ENCODE data around the gene TUBGCP4. TPM values are rescaled to one million over a fixed set of nuclear protein-coding genes. Genes with fewer than 3 reads are reported as not detected.

Gene TUBGCP4
- total RNA-seq, 1 experiment from 2014 or later, result 31.4 TPM

- CTCF ChIA-PET, result interaction anchor here (0.6 to 0.7 kb wide), 2 partner anchors 147 to 1212 kb away, joined by 3 to 4 read pairs; no protein-coding TSS in a partner anchor
- intact Hi-C loops (cut with micrococcal nuclease), result no loop called here
- POLR2A ChIA-PET, result interaction anchor here (0.7 to 1.5 kb wide), 9 partner anchors 11 to 1237 kb away, joined by 3 to 8 read pairs (median 3); partner anchors contain the start of genes MFAP1, TUBGCP4, UBR1 and ZSCAN29
Observed at GRCh38 chr15:43329960-43330779, 40.7 kb upstream of the TUBGCP4 start, which contains the start of gene LCMT2. TSS of gene LCMT2 (minus strand) at chr15:43330573. CDS start at chr15:43330489, 84 bp downstream.

GRCh38 chr15:43330780-43331087, 40.2 kb upstream of the TUBGCP4 start:
- H3K36me3 Mint-ChIP-seq (ENCODE audit: insufficient read depth, unreplicated experiment), result peaks cover 22% of the 10 kb centered on the region
- peak overlapping the region; percentile 87 for H3K27ac Mint-ChIP-seq (ENCODE audit: low read depth, unreplicated experiment)
- H3K27me3 Mint-ChIP-seq (ENCODE audit: insufficient read depth, unreplicated experiment), result no peaks in the 10 kb centered on the region
- TF ChIP-seq, protein P1, sequence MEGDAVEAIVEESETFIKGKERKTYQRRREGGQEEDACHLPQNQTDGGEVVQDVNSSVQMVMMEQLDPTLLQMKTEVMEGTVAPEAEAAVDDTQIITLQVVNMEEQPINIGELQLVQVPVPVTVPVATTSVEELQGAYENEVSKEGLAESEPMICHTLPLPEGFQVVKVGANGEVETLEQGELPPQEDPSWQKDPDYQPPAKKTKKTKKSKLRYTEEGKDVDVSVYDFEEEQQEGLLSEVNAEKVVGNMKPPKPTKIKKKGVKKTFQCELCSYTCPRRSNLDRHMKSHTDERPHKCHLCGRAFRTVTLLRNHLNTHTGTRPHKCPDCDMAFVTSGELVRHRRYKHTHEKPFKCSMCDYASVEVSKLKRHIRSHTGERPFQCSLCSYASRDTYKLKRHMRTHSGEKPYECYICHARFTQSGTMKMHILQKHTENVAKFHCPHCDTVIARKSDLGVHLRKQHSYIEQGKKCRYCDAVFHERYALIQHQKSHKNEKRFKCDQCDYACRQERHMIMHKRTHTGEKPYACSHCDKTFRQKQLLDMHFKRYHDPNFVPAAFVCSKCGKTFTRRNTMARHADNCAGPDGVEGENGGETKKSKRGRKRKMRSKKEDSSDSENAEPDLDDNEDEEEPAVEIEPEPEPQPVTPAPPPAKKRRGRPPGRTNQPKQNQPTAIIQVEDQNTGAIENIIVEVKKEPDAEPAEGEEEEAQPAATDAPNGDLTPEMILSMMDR (IDR thresholded peaks at IDR 0.05; ENCODE audit: unreplicated experiment), result no peak
- no peaks in the 10 kb centered on the region for H3K9me3 Mint-ChIP-seq (ENCODE audit: unreplicated experiment)
- no peak for DNase-seq (ENCODE audit: unreplicated experiment)
- BruUV-seq (replicated peaks), result TSS peak; percentile 85
- H3K4me3 Mint-ChIP-seq (ENCODE audit: unreplicated experiment), result peak overlapping the region; percentile 90
- POLR2A ChIA-PET, result interaction anchor here (0.7 to 1.5 kb wide), 3 partner anchors 21 to 40 kb away, joined by 3 to 8 read pairs (median 4); partner anchors contain the start of genes TUBGCP4 and ZSCAN29
- H3K4me1 Mint-ChIP-seq (ENCODE audit: insufficient read depth, unreplicated experiment), result peaks cover 17% of the 10 kb centered on the region
- intact Hi-C loops (cut with micrococcal nuclease), result no loop called here
- CTCF ChIA-PET, result interaction anchor here (0.6 to 1.2 kb wide), 2 partner anchors 40 to 148 kb away, joined by 3 to 5 read pairs; partner anchors contain the start of genes TUBGCP4 and ZSCAN29

More at GRCh38 chr15:43329960-43330779, 40.7 kb upstream of the TUBGCP4 start, which contains the start of gene LCMT2:
- Mint-ChIP-seq H3K27ac (ENCODE audit: low read depth, unreplicated experiment) (peak within 1 kb of the TSS; percentile 87), H3K4me3 (ENCODE audit: unreplicated experiment) (peak within 1 kb of the TSS; percentile 90), H3K36me3 (ENCODE audit: insufficient read depth, unreplicated experiment) (peaks cover 16% of the 10 kb centered on the region), H3K4me1 (ENCODE audit: insufficient read depth, unreplicated experiment) (peaks cover 17% of the 10 kb centered on the region), H3K9me3 (ENCODE audit: unreplicated experiment) (no peaks in the 10 kb centered on the region), H3K27me3 (ENCODE audit: insufficient read depth, unreplicated experiment) (no peaks in the 10 kb centered on the region)
- peak; percentile 96 for DNase-seq (ENCODE audit: unreplicated experiment)
- TF ChIP-seq, protein P1 (IDR thresholded peaks at IDR 0.05; ENCODE audit: unreplicated experiment), result no peak
- TSS peak; percentile 38 for BruUV-seq (replicated peaks)

- DNase-seq (ENCODE audit: unreplicated experiment), result peak; percentile 11
- Mint-ChIP-seq H3K4me3 (ENCODE audit: unreplicated experiment) (no peak overlapping the region), H3K4me1 (ENCODE audit: insufficient read depth, unreplicated experiment) (no peaks in the 10 kb centered on the region), H3K9me3 (ENCODE audit: unreplicated experiment) (no peaks in the 10 kb centered on the region), H3K27ac (ENCODE audit: low read depth, unreplicated experiment) (no peak overlapping the region), H3K36me3 (ENCODE audit: insufficient read depth, unreplicated experiment) (peaks cover 38% of the 10 kb centered on the region), H3K27me3 (ENCODE audit: insufficient read depth, unreplicated experiment) (no peaks in the 10 kb centered on the region)
- intact Hi-C loops (cut with micrococcal nuclease), result no loop called here
- CTCF ChIA-PET, result no interaction called here
- TF ChIP-seq, protein P1 (IDR thresholded peaks at IDR 0.05; ENCODE audit: unreplicated experiment), result no peak
- POLR2A ChIA-PET, result interaction anchor here (0.8 kb wide), 1 partner anchor 9 kb away, joined by 3 read pairs; no protein-coding TSS in a partner anchor
- BruUV-seq (replicated peaks), result no TSS peak
Observed at GRCh38 chr15:43346305-43346704, 24.6 kb upstream of the TUBGCP4 start.

GRCh38 chr15:43347114-43347513, 23.8 kb upstream of the TUBGCP4 start:
- Mint-ChIP-seq H3K27me3 (ENCODE audit: insufficient read depth, unreplicated experiment) (no peaks in the 10 kb centered on the region), H3K27ac (ENCODE audit: low read depth, unreplicated experiment) (no peak overlapping the region), H3K4me1 (ENCODE audit: insufficient read depth, unreplicated experiment) (no peaks in the 10 kb centered on the region), H3K9me3 (ENCODE audit: unreplicated experiment) (no peaks in the 10 kb centered on the region), H3K36me3 (ENCODE audit: insufficient read depth, unreplicated experiment) (peaks cover 38% of the 10 kb centered on the region), H3K4me3 (ENCODE audit: unreplicated experiment) (no peak overlapping the region)
- no TSS peak for BruUV-seq (replicated peaks)
- TF ChIP-seq, protein P1 (IDR thresholded peaks at IDR 0.05; ENCODE audit: unreplicated experiment), result no peak
- ChIA-PET CTCF (no interaction called here), POLR2A (interaction anchor here (0.7 kb wide), 1 partner anchor 161 kb away, joined by 3 read pairs; no protein-coding TSS in a partner anchor)
- no peak for DNase-seq (ENCODE audit: unreplicated experiment)
- intact Hi-C loops (cut with micrococcal nuclease), result no loop called here

Measured in MCF 10A (cell line).